DOHH2 (cell line): ENCODE data around the gene POU2F1.

Experiments
- EZH2phosphoT487 ChIP-seq: fragments of 200-600 bp; sonication (generic); IDR thresholded peaks from 2 replicates; pipeline ENCODE4 v1.6.1; 2017; ENCODE audit warnings: borderline replicate concordance, mild to moderate bottlenecking, antibody characterized with exemption, low read length, moderate library complexity, mixed read lengths
- TF ChIP-seq, protein P1 (sequence below): fragments of 200-600 bp; sonication (generic); IDR thresholded peaks from one replicate; pipeline ENCODE4 v1.5.1; 2014; ENCODE audit warnings: antibody characterized with exemption, mild to moderate bottlenecking, low read depth, low read length; ENCODE audit not compliant: poor library complexity, severe bottlenecking

DNA sequence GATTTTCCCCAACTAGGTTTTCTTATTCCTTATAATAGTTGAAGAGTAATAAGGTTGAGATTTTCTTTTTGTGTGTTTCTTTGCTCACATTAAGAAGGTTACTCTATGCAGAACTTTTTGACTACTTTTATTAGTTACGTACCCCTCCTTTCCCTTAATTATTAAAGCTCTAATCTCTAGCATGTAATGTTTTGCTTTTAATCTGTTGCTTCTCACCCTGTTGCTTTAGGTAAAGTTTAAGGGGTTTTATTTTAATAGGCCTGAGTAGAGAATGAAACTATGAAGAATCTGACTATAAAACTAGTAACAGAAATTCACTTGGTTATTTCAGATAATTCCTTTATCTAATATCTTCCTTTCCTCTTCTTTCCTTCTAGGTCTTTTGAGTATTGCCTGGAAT lies 53.4 kb downstream of the POU2F1 start:
- TF ChIP-seq, protein P1, sequence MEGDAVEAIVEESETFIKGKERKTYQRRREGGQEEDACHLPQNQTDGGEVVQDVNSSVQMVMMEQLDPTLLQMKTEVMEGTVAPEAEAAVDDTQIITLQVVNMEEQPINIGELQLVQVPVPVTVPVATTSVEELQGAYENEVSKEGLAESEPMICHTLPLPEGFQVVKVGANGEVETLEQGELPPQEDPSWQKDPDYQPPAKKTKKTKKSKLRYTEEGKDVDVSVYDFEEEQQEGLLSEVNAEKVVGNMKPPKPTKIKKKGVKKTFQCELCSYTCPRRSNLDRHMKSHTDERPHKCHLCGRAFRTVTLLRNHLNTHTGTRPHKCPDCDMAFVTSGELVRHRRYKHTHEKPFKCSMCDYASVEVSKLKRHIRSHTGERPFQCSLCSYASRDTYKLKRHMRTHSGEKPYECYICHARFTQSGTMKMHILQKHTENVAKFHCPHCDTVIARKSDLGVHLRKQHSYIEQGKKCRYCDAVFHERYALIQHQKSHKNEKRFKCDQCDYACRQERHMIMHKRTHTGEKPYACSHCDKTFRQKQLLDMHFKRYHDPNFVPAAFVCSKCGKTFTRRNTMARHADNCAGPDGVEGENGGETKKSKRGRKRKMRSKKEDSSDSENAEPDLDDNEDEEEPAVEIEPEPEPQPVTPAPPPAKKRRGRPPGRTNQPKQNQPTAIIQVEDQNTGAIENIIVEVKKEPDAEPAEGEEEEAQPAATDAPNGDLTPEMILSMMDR = no peak
- no peak for TF ChIP-seq EZH2phosphoT487
